GM12878 (cell line): ENCODE measurements around the gene CHD6. TPM values are rescaled to one million over a fixed set of nuclear protein-coding genes. Genes with fewer than 3 reads are reported as not detected.

Source experiments
- ATAC-seq: fragments of 200-7000 bp; cut with Tn5 transposase; 3 replicates; pipeline ENCODE4 v1.9.1; 2020; ENCODE audit warnings: mild to moderate bottlenecking, moderate library complexity
- BruUV-seq: library from RNA; stranded (reverse); fragments of 400-500 nt; replicated peaks from 2 replicates; lab custom pipeline; 2021; lab: Mats Ljungman, UMichigan
- CTCF ChIA-PET: fragments of 300-600 bp; sonication (Branson Sonifier 250); formaldehyde crosslinking; extraction: SDS; loops from one replicate; lab custom pipeline; 2021; ENCODE audit warnings: inconsistent platforms; lab: Yijun Ruan, JAX
- POLR2A ChIA-PET: fragments of 350-600 bp; formaldehyde crosslinking; extraction: SDS; loops from one replicate; lab custom pipeline; 2021; ENCODE audit warnings: inconsistent platforms; lab: Charles Lee
- RAD21 ChIA-PET: fragments of 300-600 bp; sonication (Branson Sonifier 250); formaldehyde crosslinking; loops from one replicate; lab custom pipeline; 2023; ENCODE audit warnings: antibody characterized with exemption; ENCODE audit not compliant: unreplicated experiment; lab: Charles Lee
- SMC1A ChIA-PET: fragments of 300-600 bp; sonication (Branson Sonifier 250); formaldehyde crosslinking; loops from one replicate; lab custom pipeline; 2023; ENCODE audit not compliant: unreplicated experiment, uncharacterized antibody; lab: Charles Lee
- DNase-seq: peaks from one replicate; pipeline ENCODE4 v3.0.0-alpha.2; 2011; ENCODE audit warnings: low read depth, low spot score
- FAIRE-seq: peaks from 3 replicates; lab custom pipeline; 2011; peaks lifted over from hg19 to GRCh38; lab: Jason Lieb, UNC
- H2AFZ ChIP-seq: 2 replicates; pipeline ENCODE4 v1.6.0; 2011; ENCODE audit warnings: low read depth, low read length, control low read depth; ENCODE audit not compliant: control insufficient read depth
- H3K27ac ChIP-seq: 2 replicates; pipeline ENCODE4 v1.5.1; 2011; ENCODE audit warnings: control low read depth; ENCODE audit not compliant: control insufficient read depth, insufficient read depth
- H3K27me3 ChIP-seq, 2 experiments: replicated peaks in 1 of 2; 2 replicates each; pipeline versions ENCODE4 v1.6.0 to v1.6.1; 2011; ENCODE audit warnings: low read length in 1 of 2; ENCODE audit not compliant: control insufficient read depth in 2 of 2, insufficient read depth in 2 of 2
- H3K36me3 ChIP-seq, 2 experiments: 2 replicates each; pipeline ENCODE4 v1.5.1; 2011; ENCODE audit warnings: low read length in 1 of 2; ENCODE audit not compliant: control insufficient read depth in 2 of 2, insufficient read depth in 2 of 2
- H3K4me1 ChIP-seq: 2 replicates; pipeline ENCODE4 v1.6.1; 2011; ENCODE audit warnings: mild to moderate bottlenecking, low read length, moderate library complexity, mixed read lengths; ENCODE audit not compliant: control insufficient read depth, insufficient read depth
- H3K4me2 ChIP-seq: 2 replicates; pipeline ENCODE4 v1.6.0; 2011; ENCODE audit warnings: control low read depth; ENCODE audit not compliant: control insufficient read depth, insufficient read depth
- H3K4me3 ChIP-seq: fragments of 200-600 bp; sonication (generic); 2 replicates; pipeline ENCODE4 v1.5.1; 2016
- H3K79me2 ChIP-seq: 2 replicates; pipeline ENCODE4 v1.6.0; 2011; ENCODE audit warnings: low read length; ENCODE audit not compliant: control insufficient read depth, insufficient read depth
- H3K9ac ChIP-seq: 2 replicates; pipeline ENCODE4 v1.8.0; 2011; ENCODE audit warnings: low read length, control low read depth, mixed read lengths; ENCODE audit not compliant: control insufficient read depth, insufficient read depth
- H3K9me3 ChIP-seq: replicated peaks from 3 replicates; pipeline ENCODE4 v1.5.1; 2011; ENCODE audit warnings: mild to moderate bottlenecking, low read length; ENCODE audit not compliant: control insufficient read depth, insufficient read depth
- H4K20me1 ChIP-seq: 2 replicates; pipeline ENCODE4 v1.6.0; 2011; ENCODE audit not compliant: control insufficient read depth, insufficient read depth
- ATF3 ChIP-seq: IDR thresholded peaks from 2 replicates; pipeline ENCODE4 v1.6.1; 2011; ENCODE audit warnings: low read depth, mild to moderate bottlenecking, low read length, moderate library complexity, borderline replicate concordance; ENCODE audit errors: extremely low read depth
- GATAD2B ChIP-seq: fragments of 450-650 bp; conservative IDR thresholded peaks from 2 replicates; pipeline ENCODE4 v1.6.1; 2017; ENCODE audit warnings: low read depth, mild to moderate bottlenecking, moderate library complexity
- HSF1 ChIP-seq: fragments of 150-350 bp; IDR thresholded peaks from 2 replicates; pipeline ENCODE4 v1.6.1; 2014; ENCODE audit warnings: mild to moderate bottlenecking, low read depth, low read length
- KDM1A ChIP-seq: fragments of 200-600 bp; sonication (generic); IDR thresholded peaks from 2 replicates; pipeline ENCODE4 v1.6.1; 2016; ENCODE audit warnings: borderline replicate concordance
- LARP7 ChIP-seq: fragments of 450-650 bp; IDR thresholded peaks from 2 replicates; pipeline ENCODE4 v1.6.1; 2017; ENCODE audit warnings: mild to moderate bottlenecking
- MEF2B ChIP-seq: fragments of 450-650 bp; IDR thresholded peaks from 2 replicates; pipeline ENCODE4 v1.6.1; 2018; ENCODE audit warnings: mild to moderate bottlenecking, moderate library complexity; ENCODE audit not compliant: partially characterized antibody, poor library complexity, severe bottlenecking
- MTA2 ChIP-seq: fragments of 450-650 bp; IDR thresholded peaks from 2 replicates; pipeline ENCODE4 v1.6.1; 2016; ENCODE audit warnings: low read depth, mild to moderate bottlenecking, moderate library complexity
- RAD51 ChIP-seq: fragments of 450-650 bp; IDR thresholded peaks from 2 replicates; pipeline ENCODE4 v1.6.1; 2016; ENCODE audit warnings: moderate library complexity, mild to moderate bottlenecking, inconsistent platforms
- SIN3A ChIP-seq: IDR thresholded peaks from 2 replicates; pipeline ENCODE4 v1.6.1; 2012; ENCODE audit warnings: low read depth, low read length, improper control_type of control experiment
- SPI1 ChIP-seq: IDR thresholded peaks from 2 replicates; pipeline ENCODE4 v1.6.1; 2011; ENCODE audit warnings: low read depth, mild to moderate bottlenecking, low read length, moderate library complexity, borderline replicate concordance; ENCODE audit not compliant: insufficient read depth
- STAT3 ChIP-seq: IDR thresholded peaks from 2 replicates; pipeline ENCODE4 v1.6.1; 2011; ENCODE audit warnings: low read depth, low read length, improper control_type of control experiment
- TAF1 ChIP-seq: IDR thresholded peaks from 2 replicates; pipeline ENCODE4 v1.6.1; 2011; ENCODE audit warnings: mild to moderate bottlenecking, low read depth, low read length, borderline replicate concordance
- ZBTB40 ChIP-seq: fragments of 450-650 bp; IDR thresholded peaks from 2 replicates; pipeline ENCODE4 v1.6.1; 2016; ENCODE audit warnings: mild to moderate bottlenecking, moderate library complexity, borderline replicate concordance
- ZNF24 ChIP-seq: fragments of 450-650 bp; IDR thresholded peaks from 2 replicates; pipeline ENCODE4 v1.6.1; 2017; ENCODE audit warnings: antibody characterized with exemption, mild to moderate bottlenecking
- ZZZ3 ChIP-seq: IDR thresholded peaks from 2 replicates; pipeline ENCODE4 v1.6.1; 2011; ENCODE audit warnings: low read depth; ENCODE audit not compliant: control insufficient read depth, insufficient read length
- WGBS: methylation state at CpG from one replicate; pipeline ENCODE4 v1.1.6; 2016; ENCODE audit warnings: low lambda C conversion rate; ENCODE audit not compliant: insufficient replicate concordance, insufficient coverage; ENCODE audit errors: missing lambda C conversion rate; 5-methylcytosine and 5-hydroxymethylcytosine counted together
- in situ Hi-C: fragments of 300-500 bp; cut with MboI; formaldehyde crosslinking; loops from 9 replicates; pipeline ENCODE4 v1.14.3; 2018; ENCODE audit warnings: mixed read lengths
- intact Hi-C: fragments of 100-400 bp; cut with micrococcal nuclease; formaldehyde crosslinking; loops from one replicate; pipeline ENCODE4 v1.14.2; 2022; ENCODE audit not compliant: unreplicated experiment
- polyA plus RNA-seq, 11 experiments: library from polyadenylated mRNA; depleted of rRNA in 4 of 11; unstranded in 6 of 11; stranded (reverse) in 5 of 11; fragments of >200 nt; fragmentation: Nextera tagmentation in 4 of 11; fragmentation: Illumina TruSeq in 1 of 11; extraction: Ambion mirVana in 4 of 11; extraction: Trizol in 1 of 11; gene quantifications; 1 replicate in 1 of 11; 2 replicates in 10 of 11; pipeline versions ENCODE4 v1.2.1 to v1.2.3, GENCODE V29; 2011 to 2016; ENCODE audit warnings: inconsistent platforms in 2 of 11, missing spikeins in 2 of 11, low read depth in 1 of 11
- total RNA-seq, 4 experiments: library from RNA; depleted of rRNA in 3 of 4; stranded (reverse); fragments of >200 nt in 3 of 4; fragmentation: Illumina TruSeq in 1 of 4; extraction: Trizol in 1 of 4; gene quantifications; 2 replicates each; pipeline versions ENCODE4 v1.2.1 to v1.2.3, GENCODE V29; 2013 to 2021

The CHD6 gene
- total and polyA plus RNA-seq, 10 of the 15 experiments (the other 5 are each of a cell fraction or from before 2014, with no cell fraction given) = 4.3 to 25.5 (median 17.1) TPM

- TF ChIP-seq SPI1 (no peak), HSF1 (no peak)
Observed at GRCh38 chr20:41398408-41398807, 219.8 kb downstream of the CHD6 start (continued).

GRCh38 chr20:41395667-41396664 is 222.2 kb downstream of the CHD6 start:
- intact Hi-C loops = no loop called here
- H3K9ac ChIP-seq = no peak overlapping the region
- H3K4me1 ChIP-seq = no peaks in the 10 kb centered on the region
- in situ Hi-C loops = no loop called here
- no peaks in the 10 kb centered on the region for H3K9me3 ChIP-seq
- BruUV-seq = no TSS peak
- ATAC-seq (peak; percentile 22; the same call in 1 of the 3 replicates), FAIRE-seq (no peak), DNase-seq (no peak)
- H3K36me3 ChIP-seq = no peaks in the 10 kb centered on the region
- WGBS = 45% methylated on average over 17 of the region's 18 CpGs
- no peak overlapping the region for H2AFZ ChIP-seq
- H3K79me2 ChIP-seq = no peaks in the 10 kb centered on the region
- H3K27me3 ChIP-seq = no peaks in the 10 kb centered on the region
- ChIA-PET CTCF (no interaction called here), SMC1A (no interaction called here), RAD21 (no interaction called here), POLR2A (no interaction called here)
- H4K20me1 ChIP-seq = no peaks in the 10 kb centered on the region
- H3K4me3 ChIP-seq = no peak overlapping the region
- H3K4me2 ChIP-seq = no peak overlapping the region
- H3K27ac ChIP-seq = no peak overlapping the region
- no peak for TF ChIP-seq MEF2B
- no peak for TF ChIP-seq GATAD2B
- TF ChIP-seq RAD51 = no peak
- no peak for TF ChIP-seq STAT3
- no peak for TF ChIP-seq KDM1A
- no peak for TF ChIP-seq ZZZ3
- TF ChIP-seq LARP7 = no peak
- TF ChIP-seq MTA2 = no peak
- TF ChIP-seq ZNF24 = no peak
- TF ChIP-seq SIN3A = no peak
- TF ChIP-seq ZBTB40 = no peak
- no peak for TF ChIP-seq ATF3
- no peak for TF ChIP-seq TAF1
